GM10248 (cell line): ENCODE measurements around the gene KCNMB1.

Experiments used
- CTCF ChIA-PET: fragments of 300-600 bp; sonication (Branson Sonifier 250); formaldehyde crosslinking; extraction: SDS; loops from one replicate; lab custom pipeline; 2021; ENCODE audit warnings: antibody characterized with exemption; lab: Yijun Ruan, JAX
- POLR2A ChIA-PET: fragments of 350-650 bp; sonication (Branson Sonifier 250); formaldehyde crosslinking; extraction: SDS; loops from one replicate; lab custom pipeline; 2020; ENCODE audit warnings: antibody characterized with exemption; lab: Yijun Ruan, JAX
- DNase-seq: peaks from one replicate; pipeline ENCODE4 v3.0.0; 2012; ENCODE audit errors: extremely low spot score
- CTCF ChIP-seq: IDR thresholded peaks from 2 replicates; pipeline ENCODE4 v1.5.1; 2012; ENCODE audit warnings: mild to moderate bottlenecking, low read depth; ENCODE audit errors: extremely low read depth, missing control alignments, control extremely low read depth

The KCNMB1 gene

GRCh38 chr5:170333161-170333910 lies 55.8 kb downstream of the KCNMB1 start:
- POLR2A ChIA-PET: no interaction called here
- CTCF ChIA-PET: interaction anchor here (0.8 to 2.5 kb wide), 12 partner anchors 11 to 110 kb away, joined by 3 to 15 read pairs (median 4); partner anchors contain the start of gene LCP2

GRCh38 chr5:170332058-170332457 lies 57.1 kb downstream of the KCNMB1 start:
- no peak for DNase-seq
- TF ChIP-seq CTCF: no peak
- CTCF ChIA-PET: interaction anchor here (0.9 to 2.5 kb wide), 8 partner anchors 16 to 148 kb away, joined by 3 to 12 read pairs (median 4); partner anchors contain the start of gene LCP2
- POLR2A ChIA-PET: no interaction called here

More at GRCh38 chr5:170333161-170333910, 55.8 kb downstream of the KCNMB1 start:
- TF ChIP-seq CTCF: no peak
- no peak for DNase-seq

GRCh38 chr5:170330568-170331054 lies 58.6 kb downstream of the KCNMB1 start:
- DNase-seq: no peak
- TF ChIP-seq CTCF: no peak
- POLR2A ChIA-PET: interaction anchor here (0.5 kb wide), 1 partner anchor 40 kb away, joined by 4 read pairs; no protein-coding TSS in a partner anchor
- CTCF ChIA-PET: interaction anchor here (1.0 to 2.5 kb wide), 12 partner anchors 8 to 146 kb away, joined by 3 to 12 read pairs (median 4); no protein-coding TSS in a partner anchor

GRCh38 chr5:170329524-170329923 lies 59.6 kb downstream of the KCNMB1 start:
- ChIA-PET CTCF (interaction anchor here (0.6 to 3.7 kb wide), 3 partner anchors 10 to 62 kb away, joined by 4 to 23 read pairs (median 7); no protein-coding TSS in a partner anchor), POLR2A (no interaction called here)
- DNase-seq: no peak

GRCh38 chr5:170327829-170328228 lies 61.3 kb downstream of the KCNMB1 start:
- DNase-seq: no peak
- ChIA-PET CTCF (interaction anchor here (0.8 to 3.7 kb wide), 9 partner anchors 10 to 102 kb away, joined by 3 to 23 read pairs (median 6); partner anchors contain the start of gene LCP2), POLR2A (no interaction called here)
- no peak for TF ChIP-seq CTCF

More at GRCh38 chr5:170329524-170329923, 59.6 kb downstream of the KCNMB1 start:
- no peak for TF ChIP-seq CTCF

GRCh38 chr5:170327168-170327567 lies 62.0 kb downstream of the KCNMB1 start:
- no peak for TF ChIP-seq CTCF
- POLR2A ChIA-PET: no interaction called here
- DNase-seq: no peak
- CTCF ChIA-PET: interaction anchor here (0.9 to 3.7 kb wide), 9 partner anchors 10 to 101 kb away, joined by 3 to 23 read pairs (median 4); partner anchors contain the start of gene LCP2
